ENCODE data around the gene HNF1A. TPM values are rescaled to one million over a fixed set of nuclear protein-coding genes. Genes with fewer than 3 reads are reported as not detected.

HNF1A gene
- total and polyA plus RNA-seq, 2 of the 4 experiments (the other 2 are of a cell fraction) = under 0.01 TPM; not detected in 1

GRCh38 chr12:121000530-121000929 lies 22.2 kb downstream of the HNF1A start:
- ATAC-seq (ENCODE audit: low read depth) (no peak), DNase-seq (no peak)
- intact Hi-C loops (cut with micrococcal nuclease) = no loop called here
- Histone ChIP-seq H3K79me1 (ENCODE audit: low read depth in 1 of 2, low read length in 2 of 2) (no peaks in the 10 kb centered on the region), H2BK20ac (ENCODE audit: low read depth, low read length) (no peak overlapping the region), H4K8ac (ENCODE audit: low read depth in 2 of 2, low read length in 2 of 2) (no peak overlapping the region), H3K23ac (ENCODE audit: low read depth, low read length) (no peak overlapping the region), H4K20me1 (ENCODE audit: insufficient read depth, low read length) (no peaks in the 10 kb centered on the region), H4K91ac (ENCODE audit: insufficient read depth, low read depth, low read length) (no peak overlapping the region), H3K4me1 (ENCODE audit: control insufficient read depth, insufficient read depth, low read length) (peaks cover 4% of the 10 kb centered on the region; the same call in 1 of the 2 replicates), H2BK5ac (ENCODE audit: low read depth, low read length, poor library complexity, severe bottlenecking) (no peak overlapping the region), H3K14ac (replicated peaks; ENCODE audit: low read depth, low read length) (no peak overlapping the region), H3K4me3 (ENCODE audit: insufficient read depth, low read depth, low read length) (no peak overlapping the region), H2BK15ac (ENCODE audit: low read depth, low read length) (no peak overlapping the region), H3K4ac (ENCODE audit: low read depth, low read length) (no peak overlapping the region), H2BK120ac (ENCODE audit: low read depth, low read length) (no peak overlapping the region), H3K9me3 (ENCODE audit: control insufficient read depth, insufficient read depth, low read length) (no peaks in the 10 kb centered on the region), H3K9me1 (ENCODE audit: insufficient read depth, low read length) (no peaks in the 10 kb centered on the region), H2AK5ac (ENCODE audit: low read depth, low read length) (no peak overlapping the region), H3K36me3 (ENCODE audit: control insufficient read depth, insufficient read depth, low read length) (peaks cover 16% of the 10 kb centered on the region), H4K5ac (ENCODE audit: low read depth, low read length) (no peak overlapping the region), H3K56ac (ENCODE audit: extremely low read depth, insufficient read depth, low read length) (no peak overlapping the region), H3K9ac (ENCODE audit: low read depth, low read length) (no peak overlapping the region), H3K4me2 (ENCODE audit: low read depth, low read length) (no peak overlapping the region), H3K27me3 (ENCODE audit: control insufficient read depth, insufficient read depth, low read length) (no peaks in the 10 kb centered on the region; the same call in 1 of the 2 replicates), H3K18ac (ENCODE audit: low read depth, low read length) (no peak overlapping the region), H2AK9ac (replicated peaks; ENCODE audit: low read depth, low read length, poor library complexity) (no peak overlapping the region), H2AFZ (replicated peaks; ENCODE audit: low read length, poor library complexity) (no peak overlapping the region), H3K27ac (ENCODE audit: insufficient read depth, low read length) (no peak overlapping the region)
- no TSS peak for BruUV-seq (replicated peaks)
- CTCF ChIA-PET = no interaction called here
- in situ Hi-C loops (cut with MboI; ENCODE audit: low sequenced_read_pairs) = no loop called here
- POLR2A ChIA-PET (ENCODE audit: unreplicated experiment) = no interaction called here
- dilution Hi-C loops (cut with HindIII; ENCODE audit: low sequenced_read_pairs, unreplicated experiment) = no loop called here
- TF ChIP-seq NFE2L2 (IDR thresholded peaks at IDR 0.05; ENCODE audit: low read depth, low read length) (no peak), CEBPB (IDR thresholded peaks at IDR 0.05; ENCODE audit: low read depth, low read length) (no peak), ELK1 (IDR thresholded peaks at IDR 0.05; ENCODE audit: borderline replicate concordance, low read depth, low read length) (no peak), BHLHE40 (IDR thresholded peaks at IDR 0.05; ENCODE audit: low read depth, low read length) (no peak), RFX5 (IDR thresholded peaks at IDR 0.05; ENCODE audit: low read depth, low read length) (no peak)
- 100% methylated on average over 1 of the region's 11 CpGs; no CpG with 5 or more reads in 1 of the 2 experiments for whole genome bisulfite sequencing, 2 experiments (ENCODE audit: extremely low coverage in 2 of 2, insufficient read length in 1 of 2)

All from IMR-90 (cell line).